NCI-H2171 (cell line): ENCODE results near the gene FOXL3.

Source experiments
- DNase-seq: peaks from one replicate; lab custom pipeline; 2025; lab: John Stamatoyannopoulos, UW

Gene FOXL3

DNA sequence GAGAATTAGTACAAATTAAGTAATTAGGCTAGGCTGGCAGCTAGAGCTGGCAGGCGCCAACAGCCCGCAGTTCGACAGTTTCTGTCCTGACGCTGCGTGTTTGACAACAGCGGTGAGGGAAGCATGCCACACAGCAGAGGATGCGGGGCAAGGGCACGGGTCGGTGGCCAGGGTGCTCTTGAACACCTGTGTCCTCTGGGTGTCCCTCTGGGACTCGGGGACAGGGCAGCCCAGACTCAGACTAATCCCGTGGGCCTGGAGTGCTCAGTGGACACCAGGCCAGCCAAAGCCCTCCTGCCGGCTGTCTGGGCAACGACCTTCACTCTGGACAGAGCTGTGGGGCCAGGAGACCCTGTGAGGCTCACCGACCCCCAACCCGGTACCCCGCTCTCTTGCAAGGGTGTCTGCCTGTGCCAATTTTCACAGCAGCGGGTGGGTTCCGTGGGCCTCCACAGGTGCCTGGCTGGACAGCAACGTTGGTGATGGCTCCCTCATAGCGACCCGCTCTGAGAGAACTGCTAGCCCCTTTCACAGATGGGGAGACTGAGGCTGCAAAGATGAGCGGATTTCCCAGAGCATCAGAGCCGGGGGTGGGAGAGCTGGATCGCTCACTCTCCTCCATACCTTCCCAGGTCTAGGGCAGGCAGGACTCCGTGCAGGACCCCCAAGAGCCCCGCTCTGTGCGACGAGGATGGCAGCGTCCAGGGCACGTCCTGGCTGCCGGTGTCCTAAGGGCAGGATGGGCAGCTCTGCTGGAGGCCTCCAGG lies 48.5 kb downstream of the FOXL3 start:
- no peak for DNase-seq

DNA sequence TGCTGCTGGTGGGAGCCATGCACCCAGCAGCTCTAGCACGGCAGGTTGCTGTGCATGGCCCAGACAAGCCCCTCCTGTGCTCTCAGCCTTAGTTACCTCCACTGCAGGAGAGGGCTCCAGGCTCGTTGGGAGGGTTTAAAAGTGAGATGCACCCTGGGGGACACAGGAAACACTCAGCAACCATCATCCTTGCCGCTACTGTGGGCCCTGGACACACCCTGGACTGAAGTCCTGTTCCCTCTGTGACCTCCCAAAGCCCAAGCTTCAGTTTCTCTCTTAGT lies 49.0 kb downstream of the FOXL3 start:
- DNase-seq = no peak

DNA sequence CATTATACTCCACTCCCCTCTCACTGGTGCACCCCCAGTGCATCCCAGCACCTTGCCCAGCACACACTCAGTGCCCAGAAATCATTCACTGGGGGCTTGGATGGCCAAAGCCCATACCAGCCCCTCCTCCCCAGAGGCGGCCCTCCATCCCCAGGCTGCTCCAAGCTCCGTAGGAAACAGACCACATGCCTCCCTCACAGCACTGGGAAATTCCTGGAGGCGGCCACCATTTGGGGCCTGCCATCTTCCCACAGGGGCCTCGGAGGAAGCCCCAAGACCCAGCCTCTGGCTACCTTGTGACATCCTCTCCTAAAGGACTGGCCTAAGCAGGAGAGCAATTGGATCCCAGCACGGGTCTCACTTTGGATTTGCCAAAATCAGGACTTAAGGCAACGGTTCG lies 49.7 kb downstream of the FOXL3 start:
- DNase-seq = no peak

DNA sequence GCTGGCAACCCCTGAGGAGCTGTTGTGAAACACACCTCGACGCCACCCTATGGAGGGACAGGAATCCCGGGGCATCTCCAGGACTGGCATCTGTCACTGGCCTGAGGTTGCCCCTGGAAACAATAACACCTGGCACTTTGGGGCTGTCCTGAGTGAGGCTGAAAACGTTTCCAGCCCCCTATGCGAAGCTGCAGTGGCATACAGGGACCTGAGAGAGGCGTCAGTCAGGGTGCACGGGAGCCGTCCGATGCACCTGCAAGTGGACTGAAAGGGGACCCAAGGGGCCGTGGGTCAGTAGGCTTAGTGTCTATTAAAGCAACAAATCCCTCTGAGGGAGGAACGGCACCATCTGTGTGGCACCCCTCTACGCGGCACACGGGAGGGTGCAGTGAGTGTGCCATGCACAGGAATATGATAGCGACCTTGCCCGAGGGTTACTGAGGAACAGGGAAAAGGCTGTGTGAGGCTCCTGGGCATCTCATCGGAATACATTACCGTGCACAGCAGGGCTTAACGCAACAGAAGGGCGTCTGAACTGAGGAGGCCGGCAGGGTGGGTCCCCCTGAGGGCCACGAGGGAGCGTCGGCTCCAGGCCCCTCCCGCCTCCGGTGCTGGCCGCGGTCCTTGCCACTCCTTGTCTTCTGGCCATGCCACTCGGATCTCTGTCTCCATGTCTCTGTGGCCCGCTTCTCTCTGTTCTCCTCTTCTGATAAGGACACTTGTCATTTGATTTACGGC lies 50.4 kb downstream of the FOXL3 start:
- DNase-seq = no peak
